Measurements from ENCODE around the gene IGSF21. TPM values are rescaled to one million over a fixed set of nuclear protein-coding genes. Genes with fewer than 3 reads are reported as not detected.
"Not testable (repeated sequence)": the region's sequence is repeated elsewhere in the genome, so short reads cannot be mapped to it uniquely, and the experiment has no call there.

IGSF21 gene
- total RNA-seq, 1 donor from 2014 or later, result 0.94 TPM

- Mint-ChIP-seq H3K27ac (no peak overlapping the region), H3K27me3 (peaks cover 32% of the 10 kb centered on the region), H3K4me1 (ENCODE audit: unreplicated experiment) (peaks cover 6% of the 10 kb centered on the region), H3K4me3 (no peak overlapping the region), H3K9me3 (no peaks in the 10 kb centered on the region), H3K36me3 (no peaks in the 10 kb centered on the region)
- TF ChIP-seq CTCF (conservative IDR thresholded peaks at IDR 0.05), result no peak
- DNase-seq (ENCODE audit: extremely low spot score, unreplicated experiment), result no peak
These were observed 52.8 kb downstream of the IGSF21 start for GRCh38 chr1:18160290-18160942.

DNA sequence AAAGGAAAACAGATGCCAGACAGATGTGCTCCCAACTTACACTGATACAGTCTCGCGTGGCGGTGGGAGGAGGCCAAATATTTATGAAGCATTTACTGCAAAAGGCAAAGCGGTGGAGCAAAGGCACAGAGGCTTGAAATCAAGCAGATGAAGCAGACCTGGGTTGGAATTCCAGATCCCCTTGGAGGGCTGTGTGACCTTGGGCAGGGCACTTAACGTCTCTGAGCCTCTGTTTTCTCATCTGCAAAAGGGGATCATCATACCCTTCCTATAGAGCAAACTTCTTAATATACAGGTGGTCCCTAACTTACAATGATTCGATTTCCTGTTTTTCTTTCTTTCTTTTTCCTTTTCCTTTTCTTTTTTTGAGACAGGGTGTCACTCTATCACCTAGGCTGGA is 54.1 kb downstream of the IGSF21 start:
- Mint-ChIP-seq H3K36me3 (no peaks in the 10 kb centered on the region), H3K4me3 (no peak overlapping the region), H3K4me1 (ENCODE audit: unreplicated experiment) (peaks cover 6% of the 10 kb centered on the region), H3K9me3 (no peaks in the 10 kb centered on the region), H3K27me3 (peaks cover 34% of the 10 kb centered on the region), H3K27ac (no peak overlapping the region)
- DNase-seq (ENCODE audit: extremely low spot score, unreplicated experiment), result no peak
- TF ChIP-seq CTCF (conservative IDR thresholded peaks at IDR 0.05), result no peak

GRCh38 chr1:18165640-18166039 is 58.0 kb downstream of the IGSF21 start:
- not testable (repeated sequence) for H3K27ac Mint-ChIP-seq; H3K4me3 Mint-ChIP-seq; H3K36me3 Mint-ChIP-seq; DNase-seq (ENCODE audit: extremely low spot score, unreplicated experiment); H3K4me1 Mint-ChIP-seq (ENCODE audit: unreplicated experiment); H3K9me3 Mint-ChIP-seq
- H3K27me3 Mint-ChIP-seq, result peaks cover 48% of the 10 kb centered on the region

GRCh38 chr1:18166341-18166740 is 58.7 kb downstream of the IGSF21 start:
- Mint-ChIP-seq H3K27ac (no peak overlapping the region), H3K36me3 (no peaks in the 10 kb centered on the region), H3K4me1 (ENCODE audit: unreplicated experiment) (peaks cover 5% of the 10 kb centered on the region), H3K9me3 (no peaks in the 10 kb centered on the region), H3K27me3 (peaks cover 48% of the 10 kb centered on the region), H3K4me3 (no peak overlapping the region)
- DNase-seq (ENCODE audit: extremely low spot score, unreplicated experiment), result no peak
- TF ChIP-seq CTCF (conservative IDR thresholded peaks at IDR 0.05), result no peak

DNA sequence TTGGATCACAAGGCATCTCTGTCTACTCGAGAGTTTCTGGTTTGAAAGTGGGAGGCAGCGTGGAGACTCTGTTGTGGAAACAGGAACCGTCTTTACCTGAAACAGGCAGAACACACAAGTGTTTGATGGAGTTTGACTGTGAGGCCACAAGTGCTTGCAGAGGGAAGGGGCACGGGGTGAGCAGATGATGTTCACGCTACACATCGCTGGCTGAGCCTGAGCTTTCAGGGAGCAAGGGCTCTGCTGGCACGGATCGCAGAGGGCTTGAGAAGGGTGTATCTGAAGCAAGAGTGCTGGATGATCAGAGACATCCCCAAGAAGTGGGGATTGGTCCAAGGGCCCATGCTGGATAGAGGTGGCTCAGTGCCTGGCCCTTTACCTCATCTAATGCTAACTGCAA is 59.3 kb downstream of the IGSF21 start:
- DNase-seq (ENCODE audit: extremely low spot score, unreplicated experiment), result no peak
- H3K4me3 Mint-ChIP-seq, result no peak overlapping the region
- TF ChIP-seq CTCF (conservative IDR thresholded peaks at IDR 0.05), result no peak
- peaks cover 44% of the 10 kb centered on the region for H3K27me3 Mint-ChIP-seq
- no peaks in the 10 kb centered on the region for H3K36me3 Mint-ChIP-seq
- no peaks in the 10 kb centered on the region for H3K9me3 Mint-ChIP-seq
- H3K27ac Mint-ChIP-seq, result no peak overlapping the region
- H3K4me1 Mint-ChIP-seq (ENCODE audit: unreplicated experiment), result no peaks in the 10 kb centered on the region

- Mint-ChIP-seq H3K27ac (no peak overlapping the region), H3K4me3 (no peak overlapping the region), H3K4me1 (ENCODE audit: unreplicated experiment) (no peaks in the 10 kb centered on the region), H3K27me3 (peaks cover 39% of the 10 kb centered on the region), H3K9me3 (no peaks in the 10 kb centered on the region), H3K36me3 (no peaks in the 10 kb centered on the region)
- no peak for DNase-seq (ENCODE audit: extremely low spot score, unreplicated experiment)
- no peak for TF ChIP-seq CTCF (conservative IDR thresholded peaks at IDR 0.05)
These were observed 62.8 kb downstream of the IGSF21 start for GRCh38 chr1:18170444-18170843.
